Measurements from ENCODE around the gene OSBP.
"Not testable (repeated sequence)": the region's sequence is repeated elsewhere in the genome, so short reads cannot be mapped to it uniquely, and the experiment has no call there.

OSBP gene

DNA sequence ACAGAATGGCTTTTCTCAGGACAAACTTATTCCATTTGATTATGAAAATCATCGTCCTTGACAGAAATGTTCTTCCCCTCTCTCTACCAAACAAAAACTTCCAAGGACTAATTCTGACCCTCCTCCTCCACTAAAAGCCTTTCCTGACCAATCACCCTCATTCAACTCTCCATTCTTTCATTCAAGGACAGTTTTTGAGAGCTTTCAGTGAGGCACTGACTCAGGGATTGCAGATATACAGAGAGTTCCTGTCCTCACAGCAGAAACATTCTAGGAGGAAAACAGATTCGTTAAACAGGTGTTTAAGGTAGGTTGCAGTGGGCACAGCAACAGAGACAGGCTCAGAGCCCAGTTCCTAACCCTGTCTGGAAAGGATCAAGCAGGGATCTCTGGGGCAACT is 62.7 kb downstream of the OSBP start:
- TF ChIP-seq FOXA1 (IDR thresholded peaks at IDR 0.05), result no peak
- ChIA-PET POLR2A (interaction anchor here (1.3 to 1.6 kb wide), 2 partner anchors 8 to 116 kb away, joined by 3 to 4 read pairs; partner anchors contain the start of gene PATL1), CTCF (no interaction called here)
- DNase-seq (ENCODE audit: extremely low spot score), result no peak

DNA sequence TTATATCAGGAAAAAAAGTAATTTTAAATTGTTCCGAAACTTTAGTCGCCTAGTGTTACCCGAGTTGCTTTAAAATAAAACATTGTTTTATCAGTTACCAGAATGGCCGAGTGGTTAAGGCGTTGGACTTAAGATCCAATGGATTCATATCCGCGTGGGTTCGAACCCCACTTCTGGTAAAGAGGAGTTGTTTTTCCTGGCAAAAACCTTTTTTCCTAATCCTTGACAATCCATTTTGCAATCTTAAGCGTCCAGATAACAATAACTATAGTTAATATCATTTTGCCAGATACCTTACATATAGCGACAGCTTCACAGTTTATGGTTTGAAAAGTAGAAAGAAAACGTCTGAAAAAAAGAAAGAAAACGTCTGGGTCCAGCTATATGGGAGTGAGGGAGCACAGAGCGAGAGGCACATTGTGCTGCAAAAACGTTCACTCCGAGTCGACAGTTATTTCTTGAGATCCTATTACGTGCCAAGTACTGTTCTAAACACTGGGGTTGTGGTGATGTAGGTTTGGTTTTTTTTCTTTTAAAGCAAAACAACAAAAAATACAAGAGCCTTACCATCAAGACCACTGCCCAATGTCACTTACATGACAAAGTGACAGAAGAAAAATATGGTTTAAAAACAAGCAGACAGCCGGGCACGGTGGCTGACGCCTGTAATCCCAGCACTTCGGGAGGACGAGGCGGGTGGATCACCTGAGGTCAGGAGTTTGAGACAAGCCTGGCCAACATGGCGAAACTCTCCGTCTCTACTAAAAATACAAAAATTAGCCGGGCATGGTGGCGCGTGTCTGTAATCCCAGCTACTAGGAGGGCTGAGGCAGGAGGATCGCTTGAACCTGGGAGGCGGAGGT is 63.7 kb downstream of the OSBP start:
- no peak for DNase-seq (ENCODE audit: extremely low spot score)
- ChIA-PET POLR2A (interaction anchor here (1.6 kb wide), 1 partner anchor 9 kb away, joined by 4 read pairs; no protein-coding TSS in a partner anchor), CTCF (no interaction called here)
- no peak for TF ChIP-seq HDGF (IDR thresholded peaks at IDR 0.05; ENCODE audit: borderline replicate concordance)
- no peak for TF ChIP-seq FOXA1 (IDR thresholded peaks at IDR 0.05)
- TF ChIP-seq NFRKB (IDR thresholded peaks at IDR 0.05), result no peak
- TF ChIP-seq L3MBTL2 (conservative IDR thresholded peaks at IDR 0.05), result peak; percentile 65

DNA sequence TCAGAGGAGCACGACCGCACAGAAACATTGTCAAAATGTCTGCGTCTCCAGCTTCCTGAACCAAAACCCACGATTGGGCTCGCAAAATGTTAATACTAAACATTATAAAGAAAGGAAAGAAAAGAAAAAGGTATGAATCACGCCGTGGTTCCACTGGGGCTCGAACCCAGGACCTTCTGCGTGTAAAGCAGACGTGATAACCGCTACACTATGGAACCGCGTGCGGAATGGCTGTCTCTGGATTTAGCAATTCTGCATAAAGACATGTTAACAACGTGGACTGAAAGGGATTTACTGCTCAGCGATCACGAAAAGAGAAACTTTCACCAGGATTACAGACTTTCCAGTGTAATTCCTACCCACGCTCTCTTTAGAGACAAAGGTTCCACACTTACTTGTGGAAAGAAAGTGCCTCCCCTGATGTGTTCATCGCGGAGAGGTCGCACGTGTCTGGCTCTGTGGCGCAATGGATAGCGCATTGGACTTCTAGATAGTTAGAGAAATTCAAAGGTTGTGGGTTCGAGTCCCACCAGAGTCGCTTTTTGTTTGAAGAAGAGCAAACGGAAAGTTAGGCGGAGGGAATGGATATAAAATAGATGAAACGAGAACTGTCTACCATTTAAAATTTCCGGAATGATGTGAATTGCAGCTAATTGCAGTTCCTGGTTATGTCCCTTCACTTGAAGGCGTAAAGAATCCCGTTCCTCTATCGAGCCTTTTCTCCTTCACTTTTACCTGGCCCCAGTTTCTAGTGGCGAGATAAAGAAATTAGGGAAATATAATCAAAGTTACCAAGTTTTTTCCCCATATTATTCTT is 64.5 kb downstream of the OSBP start:
- POLR2A ChIA-PET, result interaction anchor here (1.6 to 2.4 kb wide), 3 partner anchors 9 to 117 kb away, joined by 3 to 9 read pairs (median 4); no protein-coding TSS in a partner anchor
- CTCF ChIA-PET, result no interaction called here
- TF ChIP-seq, protein P1, sequence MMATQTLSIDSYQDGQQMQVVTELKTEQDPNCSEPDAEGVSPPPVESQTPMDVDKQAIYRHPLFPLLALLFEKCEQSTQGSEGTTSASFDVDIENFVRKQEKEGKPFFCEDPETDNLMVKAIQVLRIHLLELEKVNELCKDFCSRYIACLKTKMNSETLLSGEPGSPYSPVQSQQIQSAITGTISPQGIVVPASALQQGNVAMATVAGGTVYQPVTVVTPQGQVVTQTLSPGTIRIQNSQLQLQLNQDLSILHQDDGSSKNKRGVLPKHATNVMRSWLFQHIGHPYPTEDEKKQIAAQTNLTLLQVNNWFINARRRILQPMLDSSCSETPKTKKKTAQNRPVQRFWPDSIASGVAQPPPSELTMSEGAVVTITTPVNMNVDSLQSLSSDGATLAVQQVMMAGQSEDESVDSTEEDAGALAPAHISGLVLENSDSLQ (IDR thresholded peaks at IDR 0.05), result 0 out of 2 replicates have a peak, but pooled peaks have one; percentile 28
- TF ChIP-seq ELF4 (IDR thresholded peaks at IDR 0.05) (no peak), CTBP1 (IDR thresholded peaks at IDR 0.05; ENCODE audit: borderline replicate concordance) (no peak), L3MBTL2 (conservative IDR thresholded peaks at IDR 0.05) (peak; percentile 95), NFRKB (IDR thresholded peaks at IDR 0.05) (0 out of 2 replicates have a peak, but pooled peaks have one; percentile 46), ARNT (IDR thresholded peaks at IDR 0.05) (peak; percentile 62; the same call in 1 of the 2 replicates), TARDBP (IDR thresholded peaks at IDR 0.05) (peak; percentile 77; the same call in 1 of the 2 replicates)
- no peak for DNase-seq (ENCODE audit: extremely low spot score)

- ChIA-PET CTCF (no interaction called here), POLR2A (interaction anchor here (1.0 to 2.4 kb wide), 5 partner anchors 9 to 118 kb away, joined by 3 to 9 read pairs (median 3); no protein-coding TSS in a partner anchor)
- peak; percentile 74 for DNase-seq (ENCODE audit: extremely low spot score)
Observed at GRCh38 chr11:59550368-59550841, 65.2 kb downstream of the OSBP start.

GRCh38 chr11:59548309-59548656 is 67.3 kb downstream of the OSBP start:
- DNase-seq (ENCODE audit: extremely low spot score), result no peak
- ChIA-PET CTCF (interaction anchor here (0.6 to 1.4 kb wide), 2 partner anchors 11 to 63 kb away, joined by 3 to 7 read pairs; no protein-coding TSS in a partner anchor), POLR2A (interaction anchor here (1.4 to 2.4 kb wide), 2 partner anchors 10 to 13 kb away, joined by 6 to 9 read pairs; no protein-coding TSS in a partner anchor)
- TF ChIP-seq, protein P1 (IDR thresholded peaks at IDR 0.05), result no peak
- TF ChIP-seq HDGF (IDR thresholded peaks at IDR 0.05; ENCODE audit: borderline replicate concordance) (no peak), NFRKB (IDR thresholded peaks at IDR 0.05) (no peak), ZNF384 (IDR thresholded peaks at IDR 0.05) (no peak), LEF1 (IDR thresholded peaks at IDR 0.05; ENCODE audit: borderline replicate concordance) (no peak), CTBP1 (IDR thresholded peaks at IDR 0.05; ENCODE audit: borderline replicate concordance) (no peak), TARDBP (IDR thresholded peaks at IDR 0.05) (no peak), ARNT (IDR thresholded peaks at IDR 0.05) (no peak), FOXA1 (IDR thresholded peaks at IDR 0.05) (no peak), L3MBTL2 (conservative IDR thresholded peaks at IDR 0.05) (no peak), FOXM1 (IDR thresholded peaks at IDR 0.05; ENCODE audit: borderline replicate concordance) (no peak), BHLHE40 (IDR thresholded peaks at IDR 0.05; ENCODE audit: borderline replicate concordance) (no peak), SP1 (IDR thresholded peaks at IDR 0.05) (no peak), FOXK2 (IDR thresholded peaks at IDR 0.05) (no peak), ELF4 (IDR thresholded peaks at IDR 0.05) (no peak), SUZ12 (IDR thresholded peaks at IDR 0.05) (no peak)

More at GRCh38 chr11:59550368-59550841, 65.2 kb downstream of the OSBP start:
- TF ChIP-seq L3MBTL2 (conservative IDR thresholded peaks at IDR 0.05) (0 out of 2 replicates have a peak, but pooled peaks have one; percentile 16), BHLHE40 (IDR thresholded peaks at IDR 0.05; ENCODE audit: borderline replicate concordance) (no peak), HDGF (IDR thresholded peaks at IDR 0.05; ENCODE audit: borderline replicate concordance) (no peak), ELF4 (IDR thresholded peaks at IDR 0.05) (0 out of 2 replicates have a peak, but pooled peaks have one; percentile 41), ZNF384 (IDR thresholded peaks at IDR 0.05) (0 out of 2 replicates have a peak, but pooled peaks have one; percentile 5)
- TF ChIP-seq, protein P1 (IDR thresholded peaks at IDR 0.05), result no peak

GRCh38 chr11:59547605-59548308 is 67.8 kb downstream of the OSBP start:
- DNase-seq (ENCODE audit: extremely low spot score); CTCF ChIA-PET: not testable (repeated sequence)
- POLR2A ChIA-PET, result interaction anchor here (2.4 kb wide), 1 partner anchor 13 kb away, joined by 9 read pairs; no protein-coding TSS in a partner anchor
